Renal cortex interstitium (tissue), 11 donors: ENCODE results near the gene KIF14. TPM values are rescaled to one million over a fixed set of nuclear protein-coding genes. Genes with fewer than 3 reads are reported as not detected.
"Not testable (repeated sequence)": the region's sequence is repeated elsewhere in the genome, so short reads cannot be mapped to it uniquely, and the experiment has no call there.

Source experiments
- DNase-seq, 11 donors: peaks; one replicate each; pipeline ENCODE4 v3.0.0-alpha.2; 2013; ENCODE audit warnings: low read depth in 9 of 11, low spot score in 4 of 11; ENCODE audit errors: extremely low read depth in 1 of 11
- polyA plus RNA-seq, 3 donors: library from polyadenylated mRNA; unstranded; fragments of 120-200 nt; gene quantifications; one replicate each; pipeline ENCODE4 v1.2.1, GENCODE V29; 2013; ENCODE audit not compliant: insufficient read length in 3 of 3

The KIF14 gene
- polyA plus RNA-seq, 3 donors: 6.0 to 9.1 (median 7.9) TPM

DNA sequence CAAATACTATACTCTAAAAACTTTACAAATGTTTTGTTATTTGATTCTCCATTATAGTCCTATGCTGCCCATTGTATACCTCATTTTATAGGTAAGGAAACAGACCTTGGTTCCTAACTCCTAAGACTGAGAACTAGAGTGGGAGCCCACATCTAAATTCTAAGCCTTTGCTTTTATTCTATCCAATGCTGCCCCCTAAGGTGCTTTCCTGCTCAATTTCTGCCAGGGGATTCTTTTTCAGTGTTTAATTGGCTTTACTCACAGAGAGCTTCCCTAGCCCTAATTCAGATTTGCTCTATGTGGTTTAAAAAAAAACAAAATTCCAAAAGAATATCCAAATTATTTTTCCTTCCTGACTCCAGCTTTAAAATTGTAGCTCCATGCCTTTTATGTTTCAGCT, 64.5 kb downstream of the KIF14 start:
- no peak for DNase-seq

DNA sequence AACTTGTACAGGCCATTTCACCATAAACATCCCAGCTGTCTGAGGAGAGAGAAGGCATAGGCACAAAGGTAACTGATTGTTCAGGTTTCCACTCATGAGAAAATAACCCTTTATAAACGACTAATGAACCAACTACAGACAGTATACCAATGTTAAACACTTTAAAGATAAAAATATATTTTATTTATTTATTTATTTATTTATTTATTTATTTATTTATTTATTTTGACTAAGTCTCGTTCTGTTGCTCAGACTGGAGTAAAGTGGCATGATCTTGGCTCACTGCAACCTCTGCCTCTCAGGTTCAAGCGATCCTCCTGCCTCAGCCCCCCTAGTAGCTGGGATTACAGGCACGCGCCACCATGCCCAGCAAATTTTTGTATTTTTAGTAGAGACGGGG, 67.8 kb downstream of the KIF14 start:
- DNase-seq: not testable (repeated sequence)

DNA sequence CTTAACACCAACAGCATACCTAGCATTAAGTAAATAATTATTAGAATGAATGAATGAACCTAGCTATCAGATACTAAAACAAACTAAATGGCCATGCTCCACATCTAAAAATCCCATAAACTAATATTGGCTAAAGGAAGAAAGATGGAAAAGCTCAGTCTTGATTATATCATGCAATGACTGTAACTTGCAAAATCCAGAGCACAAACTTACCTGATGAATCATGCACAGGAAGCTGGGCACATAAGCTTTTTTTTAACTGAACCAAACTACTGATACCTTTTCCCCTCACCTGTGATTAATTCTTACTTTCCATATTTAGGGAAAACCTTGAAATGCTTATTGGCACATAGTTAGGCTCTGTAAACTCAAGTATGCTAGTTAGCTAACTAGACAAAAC, 70.2 kb downstream of the KIF14 start:
- DNase-seq: no peak

GRCh38 chr1:200547386-200547785, 73.2 kb downstream of the KIF14 start:
- DNase-seq: no peak

DNA sequence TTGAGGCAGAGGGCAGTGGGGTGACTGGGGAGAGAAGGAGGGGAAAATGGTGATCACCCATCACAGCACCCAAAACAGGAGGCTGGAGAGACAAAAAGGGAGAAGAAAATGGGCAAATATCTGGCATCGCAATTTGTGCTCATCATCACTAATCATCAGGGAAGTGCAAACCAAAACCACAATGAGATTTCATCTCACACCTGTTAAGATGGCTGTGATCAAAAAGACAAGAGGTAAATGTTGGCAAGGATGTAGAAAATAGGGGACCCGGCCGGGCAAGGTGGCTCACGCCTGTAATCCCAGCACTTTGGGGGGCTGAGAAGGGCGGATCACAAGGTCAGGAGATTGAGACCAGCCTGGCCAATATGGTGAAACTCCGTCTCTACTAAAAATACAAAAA, 74.0 kb downstream of the KIF14 start:
- DNase-seq: no peak

GRCh38 chr1:200542162-200542561, 78.4 kb downstream of the KIF14 start:
- DNase-seq: no peak

GRCh38 chr1:200540281-200540680, 80.3 kb downstream of the KIF14 start:
- no peak for DNase-seq

DNA sequence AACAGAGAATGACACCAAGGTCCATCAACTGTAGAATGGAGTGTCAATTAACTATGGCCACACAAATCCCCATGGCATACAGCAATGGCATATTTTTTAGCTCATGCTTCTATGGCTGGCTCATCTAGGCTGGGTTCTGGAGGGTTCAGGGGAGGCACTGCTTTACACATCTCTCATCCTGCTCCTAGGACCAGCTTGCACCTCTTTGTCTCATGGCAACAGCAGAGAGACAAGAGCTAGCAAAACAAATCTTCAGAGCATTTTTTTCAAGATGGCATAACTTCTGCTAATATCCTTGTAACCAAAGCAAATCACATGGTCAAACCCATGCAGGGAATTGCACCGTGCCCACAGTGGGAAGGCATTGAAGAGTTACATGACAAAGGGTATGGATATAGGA, 82.4 kb downstream of the KIF14 start:
- DNase-seq: no peak

DNA sequence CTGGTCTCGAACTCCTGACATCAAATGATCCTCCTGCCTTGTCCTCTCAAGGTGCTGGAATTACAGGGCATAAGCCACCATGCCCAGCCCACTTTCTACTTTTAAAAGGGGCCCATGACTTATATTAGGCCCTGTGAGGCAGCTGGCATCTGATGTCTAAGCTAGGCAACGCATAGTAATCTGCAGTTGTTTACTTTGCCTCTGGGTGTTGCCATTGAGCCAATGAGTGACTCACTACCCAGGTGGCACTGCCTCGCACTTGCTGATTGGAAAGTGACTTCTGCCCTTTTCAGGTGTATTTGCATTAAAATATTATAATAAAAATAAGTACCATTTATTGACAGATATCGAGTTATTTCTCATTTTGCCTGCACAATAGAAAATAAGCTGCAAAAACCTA, 84.9 kb downstream of the KIF14 start:
- DNase-seq: no peak

GRCh38 chr1:200530623-200531261, 89.8 kb downstream of the KIF14 start:
- DNase-seq: no peak

GRCh38 chr1:200528858-200529606, 91.5 kb downstream of the KIF14 start:
- no peak for DNase-seq

GRCh38 chr1:200527670-200528069, 92.9 kb downstream of the KIF14 start:
- no peak for DNase-seq

- DNase-seq: no peak
These were observed 93.6 kb downstream of the KIF14 start for GRCh38 chr1:200526709-200527612.

DNA sequence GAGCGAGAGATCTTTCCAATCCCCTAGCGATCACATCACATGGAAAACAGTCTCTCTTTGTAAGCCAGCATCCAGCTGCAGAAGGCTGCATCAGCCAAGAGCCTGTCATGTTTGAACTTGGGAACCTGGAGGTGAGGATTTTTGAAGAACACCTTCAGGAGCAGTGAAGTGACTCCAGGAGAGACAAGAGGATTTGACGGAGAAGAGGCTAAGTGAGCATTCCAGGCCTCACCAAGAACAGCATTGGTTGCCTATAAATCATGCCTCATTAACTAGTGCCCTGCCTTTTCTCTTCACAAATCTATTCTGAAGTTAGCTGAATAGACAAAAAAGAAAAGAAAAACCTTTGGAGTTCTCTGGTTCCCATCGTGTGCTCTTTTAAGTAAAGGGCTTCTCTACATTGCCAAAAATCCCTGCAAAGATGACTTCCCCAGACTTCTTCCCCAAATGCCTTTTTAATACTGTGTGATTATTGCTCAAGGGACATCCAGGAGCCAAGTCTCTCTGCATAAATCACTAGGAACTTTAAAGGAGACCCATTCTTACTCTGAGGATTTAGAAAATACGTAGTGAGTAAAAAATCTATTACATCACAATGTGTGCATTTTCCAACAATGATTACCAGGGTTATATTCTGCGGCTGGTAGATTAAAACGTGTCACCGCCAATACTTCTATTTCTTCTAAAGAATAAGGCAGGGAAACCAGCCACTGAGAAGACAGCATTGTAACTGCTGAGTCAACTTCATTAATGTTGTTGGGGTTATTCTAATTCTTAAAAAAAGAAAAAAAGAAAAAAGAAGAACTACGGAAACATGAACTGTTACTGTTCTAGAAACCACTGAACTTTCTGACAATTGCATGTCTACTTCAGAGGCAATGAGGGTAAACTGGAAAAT, 95.2 kb downstream of the KIF14 start:
- DNase-seq: no peak

DNA sequence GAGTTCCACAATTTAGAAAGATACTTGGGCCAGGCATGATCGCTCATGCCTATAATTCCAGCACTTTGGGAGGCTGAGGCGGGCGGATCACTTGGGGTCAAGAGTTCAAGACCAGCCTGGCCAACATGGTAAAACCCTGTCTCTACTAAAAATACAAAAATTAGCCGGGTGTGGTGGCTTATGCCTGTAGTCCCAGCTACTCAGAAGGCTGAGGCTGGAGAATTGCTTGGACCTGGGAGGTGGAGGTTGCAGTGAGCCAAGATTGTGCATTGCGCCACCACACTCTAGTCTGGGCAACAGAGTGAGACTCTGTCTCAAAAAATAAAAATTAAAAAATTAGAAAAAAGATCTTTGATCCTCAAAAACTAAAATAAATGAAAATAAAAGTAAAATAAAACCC, 96.0 kb downstream of the KIF14 start:
- DNase-seq: not testable (repeated sequence)

- DNase-seq: no peak
These were observed 96.5 kb downstream of the KIF14 start for GRCh38 chr1:200524092-200524491.

GRCh38 chr1:200520735-200521134, 99.8 kb downstream of the KIF14 start:
- no peak for DNase-seq

GRCh38 chr1:200518524-200518923, 102.0 kb downstream of the KIF14 start:
- DNase-seq: no peak

GRCh38 chr1:200512191-200512590, 108.4 kb downstream of the KIF14 start:
- no peak for DNase-seq
